ENCODE results near the gene MTUS2. TPM values are rescaled to one million over a fixed set of nuclear protein-coding genes. Genes with fewer than 3 reads are reported as not detected.
"Not testable (repeated sequence)": the region's sequence is repeated elsewhere in the genome, so short reads cannot be mapped to it uniquely, and the experiment has no call there.

Gene MTUS2
- polyA plus RNA-seq, 1 donor from 2014 or later, result 4.4 TPM

DNA sequence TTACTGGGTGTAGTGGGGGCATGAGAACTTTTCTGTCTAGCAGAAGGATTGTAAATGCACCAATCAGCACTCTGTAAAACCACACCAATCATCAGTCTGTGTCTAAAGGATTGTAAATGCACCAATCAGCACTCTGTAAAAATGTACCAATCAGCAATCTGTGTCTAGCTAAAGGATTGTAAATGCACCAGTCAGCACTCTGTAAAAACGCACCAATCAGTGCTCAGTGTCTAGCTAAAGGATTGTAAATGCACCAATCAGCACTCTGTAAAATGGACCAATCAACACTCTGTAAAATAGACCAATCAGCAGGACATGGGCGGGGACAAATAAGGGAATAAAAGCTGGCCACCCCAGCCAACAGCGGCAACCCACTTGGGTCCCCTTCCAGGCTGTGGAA is 170.2 kb downstream of the MTUS2 start:
- not testable (repeated sequence) for H3K9me2 ChIP-seq (ENCODE audit: insufficient read depth, low read length); H3K4me2 ChIP-seq (ENCODE audit: low read length); H3K4me3 ChIP-seq (ENCODE audit: low read length); H3K27me3 ChIP-seq (ENCODE audit: insufficient read depth, low read depth, low read length); H3F3A ChIP-seq (ENCODE audit: insufficient read depth, low read length, poor library complexity, severe bottlenecking); H3K79me2 ChIP-seq (replicated peaks; ENCODE audit: insufficient read depth, low read length); H3K9ac ChIP-seq (ENCODE audit: low read length); H4K20me1 ChIP-seq (ENCODE audit: insufficient read depth); H3K9me3 ChIP-seq (ENCODE audit: low read length); H2AFZ ChIP-seq (ENCODE audit: low read depth, low read length); H3K36me3 ChIP-seq (ENCODE audit: insufficient read depth, low read length); H3K27ac ChIP-seq (ENCODE audit: low read length)

DNA sequence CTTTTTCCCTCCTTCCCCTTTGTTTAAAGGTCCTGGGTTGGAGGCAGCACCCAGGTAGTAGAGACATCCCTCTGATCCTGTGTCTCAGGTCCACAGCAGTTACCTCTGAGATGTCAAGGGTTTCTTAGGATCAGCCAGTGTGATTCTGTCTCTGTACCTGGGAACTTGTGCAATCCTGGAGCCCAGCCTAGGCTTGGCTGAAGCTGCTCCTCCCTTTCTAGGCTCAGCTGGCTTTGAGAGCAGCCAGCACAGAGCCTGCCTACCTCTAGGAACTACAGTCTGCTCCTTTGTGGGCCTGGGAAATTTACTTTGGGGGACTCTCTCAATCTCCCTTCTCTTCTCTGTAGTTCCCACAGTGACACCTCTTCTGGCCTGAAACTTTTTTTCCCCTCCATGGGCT is 171.6 kb downstream of the MTUS2 start:
- H3K79me2 ChIP-seq (replicated peaks; ENCODE audit: insufficient read depth, low read length), result no peaks in the 10 kb centered on the region
- no peaks in the 10 kb centered on the region for H4K20me1 ChIP-seq (ENCODE audit: insufficient read depth)
- H3K27me3 ChIP-seq (ENCODE audit: insufficient read depth, low read depth, low read length), result no peaks in the 10 kb centered on the region
- no peaks in the 10 kb centered on the region for H3F3A ChIP-seq (ENCODE audit: insufficient read depth, low read length, poor library complexity, severe bottlenecking)
- no peak overlapping the region for H3K27ac ChIP-seq (ENCODE audit: low read length)
- H3K9me3 ChIP-seq (ENCODE audit: low read length), result no peaks in the 10 kb centered on the region
- no peak overlapping the region for H3K4me2 ChIP-seq (ENCODE audit: low read length)
- H3K4me3 ChIP-seq (ENCODE audit: low read length), result no peak overlapping the region
- TF ChIP-seq, protein P1, sequence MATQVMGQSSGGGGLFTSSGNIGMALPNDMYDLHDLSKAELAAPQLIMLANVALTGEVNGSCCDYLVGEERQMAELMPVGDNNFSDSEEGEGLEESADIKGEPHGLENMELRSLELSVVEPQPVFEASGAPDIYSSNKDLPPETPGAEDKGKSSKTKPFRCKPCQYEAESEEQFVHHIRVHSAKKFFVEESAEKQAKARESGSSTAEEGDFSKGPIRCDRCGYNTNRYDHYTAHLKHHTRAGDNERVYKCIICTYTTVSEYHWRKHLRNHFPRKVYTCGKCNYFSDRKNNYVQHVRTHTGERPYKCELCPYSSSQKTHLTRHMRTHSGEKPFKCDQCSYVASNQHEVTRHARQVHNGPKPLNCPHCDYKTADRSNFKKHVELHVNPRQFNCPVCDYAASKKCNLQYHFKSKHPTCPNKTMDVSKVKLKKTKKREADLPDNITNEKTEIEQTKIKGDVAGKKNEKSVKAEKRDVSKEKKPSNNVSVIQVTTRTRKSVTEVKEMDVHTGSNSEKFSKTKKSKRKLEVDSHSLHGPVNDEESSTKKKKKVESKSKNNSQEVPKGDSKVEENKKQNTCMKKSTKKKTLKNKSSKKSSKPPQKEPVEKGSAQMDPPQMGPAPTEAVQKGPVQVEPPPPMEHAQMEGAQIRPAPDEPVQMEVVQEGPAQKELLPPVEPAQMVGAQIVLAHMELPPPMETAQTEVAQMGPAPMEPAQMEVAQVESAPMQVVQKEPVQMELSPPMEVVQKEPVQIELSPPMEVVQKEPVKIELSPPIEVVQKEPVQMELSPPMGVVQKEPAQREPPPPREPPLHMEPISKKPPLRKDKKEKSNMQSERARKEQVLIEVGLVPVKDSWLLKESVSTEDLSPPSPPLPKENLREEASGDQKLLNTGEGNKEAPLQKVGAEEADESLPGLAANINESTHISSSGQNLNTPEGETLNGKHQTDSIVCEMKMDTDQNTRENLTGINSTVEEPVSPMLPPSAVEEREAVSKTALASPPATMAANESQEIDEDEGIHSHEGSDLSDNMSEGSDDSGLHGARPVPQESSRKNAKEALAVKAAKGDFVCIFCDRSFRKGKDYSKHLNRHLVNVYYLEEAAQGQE (IDR thresholded peaks at IDR 0.05; ENCODE audit: borderline replicate concordance), result no peak
- TF ChIP-seq POLR2AphosphoS5 (IDR thresholded peaks at IDR 0.05) (no peak), MXI1 (conservative IDR thresholded peaks at IDR 0.05; ENCODE audit: poor library complexity, severe bottlenecking) (no peak), EP300 (conservative IDR thresholded peaks at IDR 0.05; ENCODE audit: poor library complexity, severe bottlenecking) (no peak), TAF1 (IDR thresholded peaks at IDR 0.05; ENCODE audit: low read depth) (no peak)
- TF ChIP-seq, protein P2, sequence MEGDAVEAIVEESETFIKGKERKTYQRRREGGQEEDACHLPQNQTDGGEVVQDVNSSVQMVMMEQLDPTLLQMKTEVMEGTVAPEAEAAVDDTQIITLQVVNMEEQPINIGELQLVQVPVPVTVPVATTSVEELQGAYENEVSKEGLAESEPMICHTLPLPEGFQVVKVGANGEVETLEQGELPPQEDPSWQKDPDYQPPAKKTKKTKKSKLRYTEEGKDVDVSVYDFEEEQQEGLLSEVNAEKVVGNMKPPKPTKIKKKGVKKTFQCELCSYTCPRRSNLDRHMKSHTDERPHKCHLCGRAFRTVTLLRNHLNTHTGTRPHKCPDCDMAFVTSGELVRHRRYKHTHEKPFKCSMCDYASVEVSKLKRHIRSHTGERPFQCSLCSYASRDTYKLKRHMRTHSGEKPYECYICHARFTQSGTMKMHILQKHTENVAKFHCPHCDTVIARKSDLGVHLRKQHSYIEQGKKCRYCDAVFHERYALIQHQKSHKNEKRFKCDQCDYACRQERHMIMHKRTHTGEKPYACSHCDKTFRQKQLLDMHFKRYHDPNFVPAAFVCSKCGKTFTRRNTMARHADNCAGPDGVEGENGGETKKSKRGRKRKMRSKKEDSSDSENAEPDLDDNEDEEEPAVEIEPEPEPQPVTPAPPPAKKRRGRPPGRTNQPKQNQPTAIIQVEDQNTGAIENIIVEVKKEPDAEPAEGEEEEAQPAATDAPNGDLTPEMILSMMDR (IDR thresholded peaks at IDR 0.05; ENCODE audit: poor library complexity, severe bottlenecking), result no peak
- H3K9me2 ChIP-seq (ENCODE audit: insufficient read depth, low read length), result no peaks in the 10 kb centered on the region
- no peaks in the 10 kb centered on the region for H3K36me3 ChIP-seq (ENCODE audit: insufficient read depth, low read length)
- no peak overlapping the region for H2AFZ ChIP-seq (ENCODE audit: low read depth, low read length)
- H3K9ac ChIP-seq (ENCODE audit: low read length), result no peak overlapping the region

DNA sequence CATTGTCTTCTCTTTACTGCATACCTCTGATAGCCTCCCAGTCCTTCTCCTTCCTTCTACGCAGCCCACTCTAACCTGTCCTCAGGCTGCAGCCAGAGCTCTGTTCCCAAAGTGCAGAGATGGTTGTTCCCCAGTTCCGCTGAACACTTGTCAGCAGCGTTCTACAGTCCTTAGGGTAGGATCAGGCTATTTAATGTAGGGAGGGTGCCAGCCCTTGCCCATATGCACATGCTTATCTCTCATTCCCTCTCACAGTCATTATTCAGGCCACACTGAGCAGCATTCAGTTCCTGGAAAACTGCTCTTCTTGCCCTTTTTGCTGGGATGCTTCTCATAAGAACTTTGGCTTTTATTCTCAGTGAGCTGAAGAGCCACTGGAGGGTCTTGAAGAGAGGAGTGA is 180.7 kb downstream of the MTUS2 start:
- H4K20me1 ChIP-seq (ENCODE audit: insufficient read depth), result no peaks in the 10 kb centered on the region
- H3K4me2 ChIP-seq (ENCODE audit: low read length), result no peak overlapping the region
- TF ChIP-seq, protein P2 (IDR thresholded peaks at IDR 0.05; ENCODE audit: poor library complexity, severe bottlenecking), result no peak
- TF ChIP-seq MXI1 (conservative IDR thresholded peaks at IDR 0.05; ENCODE audit: poor library complexity, severe bottlenecking) (no peak), EP300 (conservative IDR thresholded peaks at IDR 0.05; ENCODE audit: poor library complexity, severe bottlenecking) (no peak), TAF1 (IDR thresholded peaks at IDR 0.05; ENCODE audit: low read depth) (no peak), EZH2 (IDR thresholded peaks at IDR 0.05; ENCODE audit: borderline replicate concordance, insufficient read depth, low read length, poor library complexity, severe bottlenecking) (no peak), SMC3 (conservative IDR thresholded peaks at IDR 0.05; ENCODE audit: poor library complexity) (no peak), RAD21 (conservative IDR thresholded peaks at IDR 0.05) (no peak), POLR2AphosphoS5 (IDR thresholded peaks at IDR 0.05) (no peak)
- TF ChIP-seq, protein P1 (IDR thresholded peaks at IDR 0.05; ENCODE audit: borderline replicate concordance), result no peak
- H3K4me3 ChIP-seq (ENCODE audit: low read length), result no peak overlapping the region
- no peak overlapping the region for H2AFZ ChIP-seq (ENCODE audit: low read depth, low read length)
- no peaks in the 10 kb centered on the region for H3K36me3 ChIP-seq (ENCODE audit: insufficient read depth, low read length)
- H3F3A ChIP-seq (ENCODE audit: insufficient read depth, low read length, poor library complexity, severe bottlenecking), result no peaks in the 10 kb centered on the region
- no peak overlapping the region for H3K27ac ChIP-seq (ENCODE audit: low read length)
- no peak overlapping the region for H3K9ac ChIP-seq (ENCODE audit: low read length)
- H3K9me3 ChIP-seq (ENCODE audit: low read length), result peaks cover 8% of the 10 kb centered on the region
- no peaks in the 10 kb centered on the region for H3K79me2 ChIP-seq (replicated peaks; ENCODE audit: insufficient read depth, low read length)
- H3K27me3 ChIP-seq (ENCODE audit: insufficient read depth, low read depth, low read length), result no peaks in the 10 kb centered on the region
- no peaks in the 10 kb centered on the region for H3K9me2 ChIP-seq (ENCODE audit: insufficient read depth, low read length)

Measured in neural cell (in vitro differentiated cells).